Coronary artery (tissue), 2 donors: Measurements from ENCODE around the gene HOXA3.

Source experiments
- DNase-seq: peaks from one replicate; pipeline ENCODE4 v3.0.0-alpha.2; 2017; ENCODE audit warnings: low spot score
- H3K27ac ChIP-seq, 2 donors: fragments of 200-600 bp; sonication (generic); one replicate each; pipeline ENCODE4 v1.5.1; 2016 to 2019
- H3K4me3 ChIP-seq: fragments of 200-600 bp; sonication (generic); 2 replicates; pipeline ENCODE4 v1.5.1; 2016; ENCODE audit warnings: mild to moderate bottlenecking, moderate library complexity
- CTCF ChIP-seq: fragments of 200-600 bp; sonication (generic); IDR thresholded peaks from one replicate; pipeline ENCODE4 v1.5.1; 2019; ENCODE audit warnings: antibody characterized with exemption

HOXA3 gene

GRCh38 chr7:27167916-27168264 is 15.5 kb upstream of the HOXA3 start:
- H3K27ac ChIP-seq, result no peak overlapping the region
- no peak overlapping the region for H3K4me3 ChIP-seq
- DNase-seq, result no peak
- no peak for TF ChIP-seq CTCF

GRCh38 chr7:27166531-27167505 is 14.4 kb upstream of the HOXA3 start:
- no peak for TF ChIP-seq CTCF
- H3K4me3 ChIP-seq, result no peak overlapping the region
- no peak overlapping the region for H3K27ac ChIP-seq
- DNase-seq, result no peak

GRCh38 chr7:27165996-27166530 is 13.7 kb upstream of the HOXA3 start:
- DNase-seq, result no peak
- TF ChIP-seq CTCF, result no peak
- H3K4me3 ChIP-seq, result peak overlapping the region; percentile 25
- H3K27ac ChIP-seq, result no peak overlapping the region

DNA sequence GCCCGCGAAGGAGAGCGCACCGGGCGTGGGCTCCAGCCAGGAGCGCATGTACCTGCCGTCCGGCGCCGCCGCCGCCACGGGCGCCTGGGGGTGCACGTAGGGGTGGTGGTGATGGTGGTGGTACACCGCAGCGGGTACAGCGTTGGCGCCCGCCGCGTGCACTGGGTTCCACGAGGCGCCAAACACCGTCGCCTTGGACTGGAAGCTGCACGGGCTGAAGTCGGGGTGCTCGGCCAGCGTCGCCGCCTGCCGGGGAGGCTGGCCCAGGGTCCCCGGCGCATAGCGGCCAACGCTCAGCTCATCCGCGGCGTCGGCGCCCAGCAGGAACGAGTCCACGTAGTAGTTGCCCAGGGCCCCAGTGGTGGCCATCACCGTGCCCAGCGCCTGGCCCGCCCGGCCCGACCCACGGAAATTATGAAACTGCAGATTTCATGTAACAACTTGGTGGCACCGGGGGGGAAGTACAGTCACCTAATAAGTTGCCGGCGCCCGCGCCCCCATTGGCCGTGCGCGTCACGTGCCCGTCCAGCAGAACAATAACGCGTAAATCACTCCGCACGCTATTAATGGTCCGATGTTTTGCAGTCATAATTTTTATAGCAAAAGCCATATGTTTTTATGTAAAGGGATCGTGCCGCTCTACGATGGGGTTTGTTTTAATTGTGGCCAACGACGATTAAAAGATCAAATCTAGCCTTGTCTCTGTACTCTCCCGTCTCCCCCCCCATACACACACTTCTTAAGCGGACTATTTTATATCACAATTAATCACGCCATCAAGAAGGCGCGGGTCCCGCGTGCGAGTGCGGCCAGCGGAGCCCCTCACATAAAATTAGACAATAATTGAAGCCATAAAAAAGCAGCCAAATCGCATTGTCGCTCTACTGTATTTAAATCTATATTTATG is 13.0 kb upstream of the HOXA3 start, which contains the start of gene HOXA9:
Gene HOXA9, minus strand, starts transcription at position 449 of the 907 bp plus-strand sequence. Its CDS starts 80 bp downstream, at position 369.
- DNase-seq, result no peak
- no peak for TF ChIP-seq CTCF
- Histone ChIP-seq H3K27ac (no peak within 1 kb of the TSS), H3K4me3 (peak within 1 kb of the TSS; percentile 25)

DNA sequence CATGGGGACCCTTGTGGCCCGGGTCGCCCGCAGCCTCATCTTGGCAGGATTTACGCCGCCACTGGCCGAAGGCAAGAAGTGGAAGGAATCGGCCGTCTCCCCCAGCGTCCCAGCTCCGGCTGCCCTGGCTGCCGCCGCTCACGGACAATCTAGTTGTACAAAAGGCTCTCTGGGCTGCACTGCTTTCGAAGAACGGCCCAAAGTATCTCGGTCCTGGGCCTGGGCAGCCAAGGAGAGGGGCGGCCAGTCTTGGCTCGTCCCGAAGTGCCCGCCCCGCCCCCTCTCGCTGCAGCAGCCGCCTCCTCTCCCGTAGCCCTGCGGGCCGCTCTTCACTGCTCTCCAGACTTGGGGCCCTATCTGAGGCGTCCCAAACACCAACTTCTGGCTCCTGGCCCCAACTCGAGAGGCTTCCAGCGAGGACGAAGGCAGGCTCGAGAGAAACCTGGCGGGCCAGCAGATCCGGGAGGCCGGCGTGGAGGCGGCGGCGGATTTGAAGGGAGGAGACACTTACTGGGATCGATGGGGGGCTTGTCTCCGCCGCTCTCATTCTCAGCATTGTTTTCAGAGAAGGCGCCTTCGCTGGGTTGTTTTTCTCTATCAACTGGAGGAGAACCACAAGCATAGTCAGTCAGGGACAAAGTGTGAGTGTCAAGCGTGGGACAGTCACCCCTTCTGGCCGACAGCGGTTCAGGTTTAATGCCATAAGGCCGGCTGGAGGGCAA is 12.1 kb upstream of the HOXA3 start:
- DNase-seq, result no peak
- TF ChIP-seq CTCF, result no peak
- Histone ChIP-seq H3K4me3 (peak overlapping the region; percentile 25), H3K27ac (no peak overlapping the region)

DNA sequence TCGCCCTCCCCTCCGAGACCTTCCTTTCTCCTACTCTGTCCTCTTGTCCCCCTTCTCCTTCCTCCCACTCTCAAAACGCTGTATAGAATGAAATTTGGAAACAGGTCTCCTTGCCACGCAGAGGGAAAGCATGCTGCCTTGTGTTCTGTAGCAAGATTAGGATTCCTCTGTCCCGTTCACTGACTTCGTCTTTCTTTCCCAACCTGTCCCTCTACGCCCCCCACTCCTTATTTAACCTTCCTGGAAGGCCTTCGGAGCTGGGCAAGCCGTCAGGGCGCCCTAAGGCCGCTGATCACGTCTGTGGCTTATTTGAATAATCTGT is 11.6 kb upstream of the HOXA3 start:
- TF ChIP-seq CTCF, result no peak
- Histone ChIP-seq H3K27ac (no peak overlapping the region), H3K4me3 (peak overlapping the region; percentile 25)
- no peak for DNase-seq
